Urinary bladder (tissue), 4 donors: ENCODE data around the gene INHBA. TPM values are rescaled to one million over a fixed set of nuclear protein-coding genes. Genes with fewer than 3 reads are reported as not detected.

Experiments used
- DNase-seq: peaks from one replicate; pipeline ENCODE4 v3.0.0-alpha.2; 2015; ENCODE audit errors: extremely low spot score
- H3K27ac ChIP-seq: one replicate; pipeline ENCODE4 v1.5.1; 2013; ENCODE audit warnings: low read depth, mild to moderate bottlenecking, moderate library complexity
- H3K36me3 ChIP-seq: one replicate; pipeline ENCODE4 v1.6.1; 2013; ENCODE audit warnings: mild to moderate bottlenecking, moderate library complexity; ENCODE audit not compliant: insufficient read depth
- H3K4me1 ChIP-seq: one replicate; pipeline ENCODE4 v1.6.1; 2013; ENCODE audit warnings: mild to moderate bottlenecking, moderate library complexity; ENCODE audit not compliant: insufficient read depth
- H3K4me3 ChIP-seq: one replicate; pipeline ENCODE4 v1.5.1; 2013; ENCODE audit warnings: low read depth, low read length
- WGBS: extraction: QIAGEN DNeasy Blood & Tissue Kit; methylation state at CpG from one replicate; pipeline ENCODE4 v1.1.7; 2013; 5-methylcytosine and 5-hydroxymethylcytosine counted together
- polyA plus RNA-seq: library from polyadenylated mRNA; stranded (reverse); fragments of 200-250 nt; gene quantifications from one replicate; pipeline ENCODE4 v1.2.3, GENCODE V29; 2013
- total RNA-seq: library from RNA; depleted of rRNA; stranded (reverse); fragments of >200 nt; gene quantifications from one replicate; pipeline ENCODE4 v1.2.3, GENCODE V29; 2014
- donor health status: healthy with polysubstance abuse.
- donor health status: healthy.

INHBA gene
- total and polyA plus RNA-seq, 2 donors = 1.0 to 12.4 TPM

GRCh38 chr7:41705109-41705901 is 2.4 kb upstream of the INHBA start:
- Histone ChIP-seq H3K4me1 (no peaks in the 10 kb centered on the region), H3K36me3 (no peaks in the 10 kb centered on the region), H3K4me3 (peak overlapping the region; percentile 44), H3K27ac (no peak overlapping the region)
- 2% methylated on average over 42 of the region's 42 CpGs for WGBS
- no peak for DNase-seq

GRCh38 chr7:41701068-41701941 is 1.6 kb downstream of the INHBA start:
- H3K4me3 ChIP-seq = no peak overlapping the region
- H3K27ac ChIP-seq = no peak overlapping the region
- H3K4me1 ChIP-seq = no peaks in the 10 kb centered on the region
- DNase-seq = no peak
- 68% methylated on average over 13 of the region's 13 CpGs for WGBS
- no peaks in the 10 kb centered on the region for H3K36me3 ChIP-seq

GRCh38 chr7:41700044-41700471 is 2.8 kb downstream of the INHBA start:
- Histone ChIP-seq H3K36me3 (no peaks in the 10 kb centered on the region), H3K4me3 (no peak overlapping the region), H3K27ac (no peak overlapping the region), H3K4me1 (no peaks in the 10 kb centered on the region)
- WGBS = 18% methylated on average over 18 of the region's 18 CpGs
- no peak for DNase-seq

- DNase-seq = no peak
- 21% methylated on average over 12 of the region's 12 CpGs for WGBS
- no peak overlapping the region for H3K27ac ChIP-seq
- no peak overlapping the region for H3K4me3 ChIP-seq
- no peaks in the 10 kb centered on the region for H3K4me1 ChIP-seq
- no peaks in the 10 kb centered on the region for H3K36me3 ChIP-seq
These were observed 3.4 kb downstream of the INHBA start for GRCh38 chr7:41699516-41699915.

- no peaks in the 10 kb centered on the region for H3K4me1 ChIP-seq
- H3K4me3 ChIP-seq = no peak overlapping the region
- H3K36me3 ChIP-seq = no peaks in the 10 kb centered on the region
- WGBS = 40% methylated on average over 4 of the region's 4 CpGs
- no peak overlapping the region for H3K27ac ChIP-seq
- no peak for DNase-seq
These were observed 4.2 kb downstream of the INHBA start for GRCh38 chr7:41698726-41699125.

- Histone ChIP-seq H3K27ac (no peak overlapping the region), H3K36me3 (no peaks in the 10 kb centered on the region), H3K4me1 (no peaks in the 10 kb centered on the region), H3K4me3 (no peak overlapping the region)
- DNase-seq = no peak
- WGBS = 92% methylated on average over 3 of the region's 3 CpGs
These were observed 4.8 kb downstream of the INHBA start for GRCh38 chr7:41698114-41698513.

GRCh38 chr7:41696323-41696916 is 6.5 kb downstream of the INHBA start:
- H3K4me3 ChIP-seq = no peak overlapping the region
- no peaks in the 10 kb centered on the region for H3K4me1 ChIP-seq
- no peak overlapping the region for H3K27ac ChIP-seq
- 22% methylated on average over 15 of the region's 15 CpGs for WGBS
- no peak for DNase-seq
- H3K36me3 ChIP-seq = no peaks in the 10 kb centered on the region

- Histone ChIP-seq H3K36me3 (no peaks in the 10 kb centered on the region), H3K4me3 (no peak overlapping the region), H3K4me1 (no peaks in the 10 kb centered on the region), H3K27ac (no peak overlapping the region)
- 46% methylated on average over 13 of the region's 13 CpGs for WGBS
- DNase-seq = no peak
These were observed 7.1 kb downstream of the INHBA start for GRCh38 chr7:41695661-41696322.

- WGBS = 95% methylated on average over 6 of the region's 6 CpGs
- H3K4me3 ChIP-seq = no peak overlapping the region
- H3K36me3 ChIP-seq = no peaks in the 10 kb centered on the region
- DNase-seq = no peak
- H3K4me1 ChIP-seq = no peaks in the 10 kb centered on the region
- no peak overlapping the region for H3K27ac ChIP-seq
These were observed 8.4 kb downstream of the INHBA start for GRCh38 chr7:41694495-41694894.

GRCh38 chr7:41693150-41693997 is 9.5 kb downstream of the INHBA start:
- DNase-seq = no peak
- Histone ChIP-seq H3K27ac (no peak overlapping the region), H3K36me3 (no peaks in the 10 kb centered on the region), H3K4me3 (no peak overlapping the region), H3K4me1 (no peaks in the 10 kb centered on the region)
- WGBS = 89% methylated on average over 10 of the region's 10 CpGs

- H3K36me3 ChIP-seq = no peaks in the 10 kb centered on the region
- H3K27ac ChIP-seq = no peak overlapping the region
- 40% methylated on average over 7 of the region's 7 CpGs for WGBS
- no peaks in the 10 kb centered on the region for H3K4me1 ChIP-seq
- H3K4me3 ChIP-seq = no peak overlapping the region
- DNase-seq = no peak
These were observed 10.6 kb downstream of the INHBA start for GRCh38 chr7:41692251-41692650.

GRCh38 chr7:41691286-41692190 is 11.4 kb downstream of the INHBA start:
- WGBS = 83% methylated on average over 3 of the region's 3 CpGs
- Histone ChIP-seq H3K36me3 (no peaks in the 10 kb centered on the region), H3K4me1 (no peaks in the 10 kb centered on the region), H3K4me3 (no peak overlapping the region), H3K27ac (no peak overlapping the region)
- no peak for DNase-seq
